Measurements from ENCODE around the gene C16orf89.

C16orf89 gene

DNA sequence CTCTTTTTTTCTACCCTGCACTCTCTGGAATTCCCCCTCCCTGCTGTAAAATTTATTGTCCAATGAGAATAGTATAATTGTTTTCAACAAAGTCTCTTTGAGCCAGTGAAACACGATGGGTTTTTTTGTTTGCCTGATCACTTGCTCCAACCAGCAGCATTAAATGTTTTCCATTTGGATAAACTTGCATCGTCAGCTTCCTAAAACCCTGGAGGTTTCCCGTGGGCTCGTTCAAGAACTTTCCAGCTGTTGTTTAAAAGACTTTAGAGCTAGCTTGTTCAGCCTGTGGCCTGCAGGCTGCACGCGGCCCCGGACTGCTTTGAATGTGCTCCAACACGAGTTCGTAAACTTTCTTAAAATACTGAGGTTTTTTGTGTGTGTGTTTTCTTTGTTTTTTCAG, 47.0 kb downstream of the C16orf89 start (continued):
- no peak for TF ChIP-seq ZBTB48 (tag by site-specific recombination; IDR thresholded peaks at IDR 0.05)
- no peak for TF ChIP-seq ZNF561 (tag by site-specific recombination; IDR thresholded peaks at IDR 0.05; ENCODE audit: borderline replicate concordance)
- TF ChIP-seq, protein P1, sequence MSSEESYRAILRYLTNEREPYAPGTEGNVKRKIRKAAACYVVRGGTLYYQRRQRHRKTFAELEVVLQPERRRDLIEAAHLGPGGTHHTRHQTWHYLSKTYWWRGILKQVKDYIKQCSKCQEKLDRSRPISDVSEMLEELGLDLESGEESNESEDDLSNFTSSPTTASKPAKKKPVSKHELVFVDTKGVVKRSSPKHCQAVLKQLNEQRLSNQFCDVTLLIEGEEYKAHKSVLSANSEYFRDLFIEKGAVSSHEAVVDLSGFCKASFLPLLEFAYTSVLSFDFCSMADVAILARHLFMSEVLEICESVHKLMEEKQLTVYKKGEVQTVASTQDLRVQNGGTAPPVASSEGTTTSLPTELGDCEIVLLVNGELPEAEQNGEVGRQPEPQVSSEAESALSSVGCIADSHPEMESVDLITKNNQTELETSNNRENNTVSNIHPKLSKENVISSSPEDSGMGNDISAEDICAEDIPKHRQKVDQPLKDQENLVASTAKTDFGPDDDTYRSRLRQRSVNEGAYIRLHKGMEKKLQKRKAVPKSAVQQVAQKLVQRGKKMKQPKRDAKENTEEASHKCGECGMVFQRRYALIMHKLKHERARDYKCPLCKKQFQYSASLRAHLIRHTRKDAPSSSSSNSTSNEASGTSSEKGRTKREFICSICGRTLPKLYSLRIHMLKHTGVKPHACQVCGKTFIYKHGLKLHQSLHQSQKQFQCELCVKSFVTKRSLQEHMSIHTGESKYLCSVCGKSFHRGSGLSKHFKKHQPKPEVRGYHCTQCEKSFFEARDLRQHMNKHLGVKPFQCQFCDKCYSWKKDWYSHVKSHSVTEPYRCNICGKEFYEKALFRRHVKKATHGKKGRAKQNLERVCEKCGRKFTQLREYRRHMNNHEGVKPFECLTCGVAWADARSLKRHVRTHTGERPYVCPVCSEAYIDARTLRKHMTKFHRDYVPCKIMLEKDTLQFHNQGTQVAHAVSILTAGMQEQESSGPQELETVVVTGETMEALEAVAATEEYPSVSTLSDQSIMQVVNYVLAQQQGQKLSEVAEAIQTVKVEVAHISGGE (tag by site-specific recombination; conservative IDR thresholded peaks at IDR 0.05; ENCODE audit: low read depth), result no peak
- no peak for TF ChIP-seq KLF8 (tag by site-specific recombination; IDR thresholded peaks at IDR 0.05)

DNA sequence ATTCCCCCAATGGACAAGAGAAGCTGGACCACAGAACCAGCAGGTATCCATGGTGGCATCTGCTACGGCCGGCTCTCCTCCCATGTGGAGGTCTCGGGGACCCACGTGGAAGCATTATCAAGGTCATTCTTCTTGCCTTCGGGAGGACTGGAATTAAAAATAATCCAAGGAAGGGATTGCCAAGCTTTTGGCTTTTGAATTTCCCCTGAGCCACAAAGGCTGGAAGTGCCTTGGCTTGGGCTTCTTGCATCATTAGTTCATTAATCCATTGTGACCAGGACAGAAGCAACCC, 48.1 kb downstream of the C16orf89 start:
- POLR2A ChIA-PET, result interaction anchor here (1.1 kb wide), 1 partner anchor 16 kb away, joined by 5 read pairs; the partner anchor contains the start of gene NAGPA
- Histone ChIP-seq H3K27ac (ENCODE audit: extremely low read depth, low read depth, low read length) (no peak overlapping the region), H3K4me1 (ENCODE audit: control insufficient read depth, insufficient read depth, low read length) (no peaks in the 10 kb centered on the region), H3K4me3 (ENCODE audit: low read depth, low read length) (no peak overlapping the region), H3K36me3 (ENCODE audit: control insufficient read depth in 2 of 2, insufficient read depth in 1 of 2, low read length in 2 of 2) (no peaks in the 10 kb centered on the region), H3K9me3 (ENCODE audit: control insufficient read depth, insufficient read depth, low read depth, low read length) (no peaks in the 10 kb centered on the region)
- TF ChIP-seq ZNF121 (tag by site-specific recombination; IDR thresholded peaks at IDR 0.05) (no peak), ZNF670 (tag by site-specific recombination; IDR thresholded peaks at IDR 0.05; ENCODE audit: low read depth) (no peak), ZNF843 (tag by site-specific recombination; IDR thresholded peaks at IDR 0.05) (no peak), ZNF239 (tag by site-specific recombination; IDR thresholded peaks at IDR 0.05) (no peak), ZNF416 (tag by site-specific recombination; IDR thresholded peaks at IDR 0.05) (no peak)
- TF ChIP-seq, protein P2, sequence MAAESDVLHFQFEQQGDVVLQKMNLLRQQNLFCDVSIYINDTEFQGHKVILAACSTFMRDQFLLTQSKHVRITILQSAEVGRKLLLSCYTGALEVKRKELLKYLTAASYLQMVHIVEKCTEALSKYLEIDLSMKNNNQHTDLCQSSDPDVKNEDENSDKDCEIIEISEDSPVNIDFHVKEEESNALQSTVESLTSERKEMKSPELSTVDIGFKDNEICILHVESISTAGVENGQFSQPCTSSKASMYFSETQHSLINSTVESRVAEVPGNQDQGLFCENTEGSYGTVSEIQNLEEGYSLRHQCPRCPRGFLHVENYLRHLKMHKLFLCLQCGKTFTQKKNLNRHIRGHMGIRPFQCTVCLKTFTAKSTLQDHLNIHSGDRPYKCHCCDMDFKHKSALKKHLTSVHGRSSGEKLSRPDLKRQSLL (tag by site-specific recombination; IDR thresholded peaks at IDR 0.05), result no peak
- CTCF ChIA-PET, result no interaction called here

DNA sequence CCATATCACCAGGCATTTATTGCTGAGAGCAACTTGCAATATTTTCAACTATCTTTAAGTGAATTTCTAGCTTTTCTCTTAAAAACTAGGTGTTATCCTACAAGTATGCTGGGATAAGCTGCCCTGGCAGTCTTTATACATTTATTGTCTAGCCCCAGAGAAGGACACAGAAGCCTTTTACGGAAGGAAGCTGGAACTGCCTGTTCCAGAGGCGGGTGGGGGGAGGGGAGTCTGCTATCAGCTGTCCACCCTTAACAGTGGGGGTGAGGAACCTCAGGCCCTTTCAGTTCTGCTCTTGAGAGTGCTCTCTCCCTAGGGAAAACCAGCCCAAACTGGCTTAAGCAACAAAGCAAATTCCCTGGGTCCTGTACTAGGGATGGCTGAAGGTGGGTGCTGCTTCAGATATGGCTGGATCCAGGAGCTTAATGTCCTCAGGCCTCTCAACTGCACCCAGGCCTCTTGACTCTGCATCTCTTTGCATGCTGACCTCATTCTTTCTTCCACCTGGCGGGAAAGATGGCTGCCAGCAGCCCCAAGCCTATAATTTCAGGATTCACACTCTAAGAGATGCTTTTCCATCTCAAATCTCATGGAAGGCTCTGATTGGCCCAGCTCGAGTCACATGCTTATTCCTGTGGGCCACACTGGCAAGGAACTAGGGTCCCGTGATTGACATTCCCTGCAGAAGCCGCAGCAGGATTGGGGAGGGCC, 48.6 kb downstream of the C16orf89 start:
- Histone ChIP-seq H3K27ac (ENCODE audit: extremely low read depth, low read depth, low read length) (no peak overlapping the region), H3K4me3 (ENCODE audit: low read depth, low read length) (no peak overlapping the region), H3K9me3 (ENCODE audit: control insufficient read depth, insufficient read depth, low read depth, low read length) (no peaks in the 10 kb centered on the region), H3K4me1 (ENCODE audit: control insufficient read depth, insufficient read depth, low read length) (no peaks in the 10 kb centered on the region), H3K36me3 (ENCODE audit: control insufficient read depth in 2 of 2, insufficient read depth in 1 of 2, low read length in 2 of 2) (no peaks in the 10 kb centered on the region)
- ChIA-PET POLR2A (interaction anchor here (1.1 kb wide), 1 partner anchor 17 kb away, joined by 5 read pairs; the partner anchor contains the start of gene NAGPA), CTCF (interaction anchor here (0.5 to 0.8 kb wide), 3 partner anchors 8 to 514 kb away, joined by 3 to 5 read pairs (median 3); no protein-coding TSS in a partner anchor)
- no peak for TF ChIP-seq ZSCAN30 (tag by site-specific recombination; IDR thresholded peaks at IDR 0.05)
- TF ChIP-seq, protein P3, sequence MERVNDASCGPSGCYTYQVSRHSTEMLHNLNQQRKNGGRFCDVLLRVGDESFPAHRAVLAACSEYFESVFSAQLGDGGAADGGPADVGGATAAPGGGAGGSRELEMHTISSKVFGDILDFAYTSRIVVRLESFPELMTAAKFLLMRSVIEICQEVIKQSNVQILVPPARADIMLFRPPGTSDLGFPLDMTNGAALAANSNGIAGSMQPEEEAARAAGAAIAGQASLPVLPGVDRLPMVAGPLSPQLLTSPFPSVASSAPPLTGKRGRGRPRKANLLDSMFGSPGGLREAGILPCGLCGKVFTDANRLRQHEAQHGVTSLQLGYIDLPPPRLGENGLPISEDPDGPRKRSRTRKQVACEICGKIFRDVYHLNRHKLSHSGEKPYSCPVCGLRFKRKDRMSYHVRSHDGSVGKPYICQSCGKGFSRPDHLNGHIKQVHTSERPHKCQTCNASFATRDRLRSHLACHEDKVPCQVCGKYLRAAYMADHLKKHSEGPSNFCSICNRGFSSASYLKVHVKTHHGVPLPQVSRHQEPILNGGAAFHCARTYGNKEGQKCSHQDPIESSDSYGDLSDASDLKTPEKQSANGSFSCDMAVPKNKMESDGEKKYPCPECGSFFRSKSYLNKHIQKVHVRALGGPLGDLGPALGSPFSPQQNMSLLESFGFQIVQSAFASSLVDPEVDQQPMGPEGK (tag by site-specific recombination; IDR thresholded peaks at IDR 0.05), result no peak
- no peak for TF ChIP-seq ZNF530 (tag by site-specific recombination; IDR thresholded peaks at IDR 0.05; ENCODE audit: low read depth)
- TF ChIP-seq SP2 (tag by site-specific recombination; IDR thresholded peaks at IDR 0.05), result no peak
- TF ChIP-seq, protein P4, sequence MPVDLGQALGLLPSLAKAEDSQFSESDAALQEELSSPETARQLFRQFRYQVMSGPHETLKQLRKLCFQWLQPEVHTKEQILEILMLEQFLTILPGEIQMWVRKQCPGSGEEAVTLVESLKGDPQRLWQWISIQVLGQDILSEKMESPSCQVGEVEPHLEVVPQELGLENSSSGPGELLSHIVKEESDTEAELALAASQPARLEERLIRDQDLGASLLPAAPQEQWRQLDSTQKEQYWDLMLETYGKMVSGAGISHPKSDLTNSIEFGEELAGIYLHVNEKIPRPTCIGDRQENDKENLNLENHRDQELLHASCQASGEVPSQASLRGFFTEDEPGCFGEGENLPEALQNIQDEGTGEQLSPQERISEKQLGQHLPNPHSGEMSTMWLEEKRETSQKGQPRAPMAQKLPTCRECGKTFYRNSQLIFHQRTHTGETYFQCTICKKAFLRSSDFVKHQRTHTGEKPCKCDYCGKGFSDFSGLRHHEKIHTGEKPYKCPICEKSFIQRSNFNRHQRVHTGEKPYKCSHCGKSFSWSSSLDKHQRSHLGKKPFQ (tag by site-specific recombination; IDR thresholded peaks at IDR 0.05), result no peak
- TF ChIP-seq ZNF76 (tag by site-specific recombination; IDR thresholded peaks at IDR 0.05; ENCODE audit: borderline replicate concordance, low read depth), result no peak
- TF ChIP-seq EGR2 (tag by site-specific recombination; IDR thresholded peaks at IDR 0.05; ENCODE audit: low read depth), result no peak
- TF ChIP-seq ZNF24 (tag by site-specific recombination; IDR thresholded peaks at IDR 0.05), result no peak
- TF ChIP-seq ZNF621 (tag by site-specific recombination; IDR thresholded peaks at IDR 0.05), result no peak
- no peak for TF ChIP-seq ZFP41 (tag by site-specific recombination; IDR thresholded peaks at IDR 0.05; ENCODE audit: borderline replicate concordance)
- TF ChIP-seq ZNF426 (tag by site-specific recombination; IDR thresholded peaks at IDR 0.05), result no peak
- no peak for TF ChIP-seq ZNF776 (tag by site-specific recombination; IDR thresholded peaks at IDR 0.05; ENCODE audit: borderline replicate concordance)
- TF ChIP-seq ZNF596 (tag by site-specific recombination; IDR thresholded peaks at IDR 0.05), result no peak

Data from HEK293 (cell line).